HG02884 (cell line): ENCODE results near the gene CCL25.

ENCODE experiments used
- ATAC-seq: cut with Tn5 transposase; IDR thresholded peaks from one replicate; pipeline ENCODE4 v1.9.1; 2021; ENCODE audit warnings: mild to moderate bottlenecking, moderate library complexity; ENCODE audit not compliant: unreplicated experiment

CCL25 gene

DNA sequence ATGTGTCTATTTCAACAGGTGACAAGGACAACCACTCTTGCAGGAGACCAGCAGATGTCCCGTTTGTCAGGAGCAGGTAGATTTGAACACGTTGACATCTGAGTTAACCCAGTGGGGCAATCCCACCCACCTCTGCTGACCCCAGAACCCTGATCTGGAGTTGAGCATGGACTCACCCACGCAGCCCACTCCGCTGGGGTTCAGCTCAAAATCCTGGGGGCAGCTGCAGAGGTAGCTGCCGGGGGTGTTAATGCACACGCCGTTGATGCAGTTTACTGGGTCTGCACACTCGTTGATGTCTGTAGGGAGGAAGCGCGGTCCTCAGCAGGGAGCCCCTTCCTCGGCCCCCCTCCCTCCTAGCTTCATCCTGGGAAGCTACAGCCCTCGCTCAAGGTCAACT is 56.9 kb downstream of the CCL25 start:
- ATAC-seq, result no peak

- no peak for ATAC-seq
Measured at GRCh38 chr19:8109890-8110662, 57.5 kb downstream of the CCL25 start.

DNA sequence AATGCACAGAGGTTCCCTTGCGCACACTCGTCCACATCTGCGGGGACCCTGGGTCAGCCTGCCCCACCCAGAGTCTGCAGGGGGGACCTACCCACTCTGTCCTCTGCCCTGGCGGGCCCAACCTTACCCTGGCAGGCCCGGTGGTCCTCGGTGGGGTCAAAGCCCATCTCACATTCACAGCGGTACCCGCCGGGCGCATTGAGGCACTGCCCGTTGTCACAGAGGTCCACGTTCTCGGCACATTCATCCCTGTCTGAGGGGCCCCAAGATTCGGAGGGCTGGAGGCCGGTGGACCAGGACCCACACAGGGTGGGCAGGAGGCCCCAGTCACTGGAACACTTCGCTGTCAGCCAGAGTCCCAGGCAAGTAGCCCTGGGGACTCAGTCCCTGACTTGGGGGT is 58.4 kb downstream of the CCL25 start:
- ATAC-seq, result no peak

- no peak for ATAC-seq
Measured at GRCh38 chr19:8111376-8111775, 58.8 kb downstream of the CCL25 start.
